Stimulated activated CD4-positive, alpha-beta T cell treated with anti-CD3 and anti-CD28 coated beads, Interleukin-1b, Interleukin-23, amount 100 ng/mL, for 24 hours (primary cell): Measurements from ENCODE around the gene LOXL1.
"Not testable (repeated sequence)": the region's sequence is repeated elsewhere in the genome, so short reads cannot be mapped to it uniquely, and the experiment has no call there.

Source experiments
- DNase-seq, 4 experiments: peaks; one replicate each; pipeline ENCODE4 v3.0.0-alpha.2; 2020; ENCODE audit warnings: low read depth in 4 of 4, low spot score in 1 of 4

LOXL1 gene

DNA sequence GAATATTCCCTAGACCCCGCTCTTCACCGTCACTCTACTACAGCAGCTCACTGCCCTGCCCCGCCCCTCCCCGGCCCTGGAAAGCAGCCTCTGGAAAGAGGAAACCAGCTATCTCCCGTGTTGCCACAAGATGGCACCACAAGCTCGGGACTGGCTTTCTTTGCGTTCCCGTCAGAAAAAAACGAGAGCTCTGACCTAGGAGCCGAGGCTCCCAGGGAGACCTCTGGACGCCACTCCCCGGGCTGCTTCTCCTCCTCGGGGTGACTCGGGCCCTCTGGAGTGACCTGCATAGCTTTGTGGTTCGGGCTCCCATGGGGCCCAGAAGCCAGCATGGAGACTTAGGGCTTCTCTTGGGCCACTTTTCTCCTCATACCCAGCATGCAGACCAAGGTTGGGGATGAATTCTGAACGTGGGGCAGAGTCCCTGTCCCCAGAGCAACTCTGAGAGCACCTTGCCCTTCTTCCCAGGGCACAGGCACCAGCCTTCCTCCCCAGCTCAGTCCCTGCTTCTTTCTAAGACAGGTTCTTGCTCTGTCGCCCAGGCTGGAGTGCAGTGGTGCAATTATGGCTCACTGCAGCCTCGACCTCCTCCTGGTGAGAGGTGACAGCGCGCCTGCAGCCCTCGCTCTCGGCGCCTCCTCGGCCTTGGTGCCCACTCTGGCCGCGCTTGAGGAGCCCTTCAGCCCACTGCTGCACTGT lies 46.9 kb downstream of the LOXL1 start:
- DNase-seq = peak; percentile 54 to 77 (median 64)

DNA sequence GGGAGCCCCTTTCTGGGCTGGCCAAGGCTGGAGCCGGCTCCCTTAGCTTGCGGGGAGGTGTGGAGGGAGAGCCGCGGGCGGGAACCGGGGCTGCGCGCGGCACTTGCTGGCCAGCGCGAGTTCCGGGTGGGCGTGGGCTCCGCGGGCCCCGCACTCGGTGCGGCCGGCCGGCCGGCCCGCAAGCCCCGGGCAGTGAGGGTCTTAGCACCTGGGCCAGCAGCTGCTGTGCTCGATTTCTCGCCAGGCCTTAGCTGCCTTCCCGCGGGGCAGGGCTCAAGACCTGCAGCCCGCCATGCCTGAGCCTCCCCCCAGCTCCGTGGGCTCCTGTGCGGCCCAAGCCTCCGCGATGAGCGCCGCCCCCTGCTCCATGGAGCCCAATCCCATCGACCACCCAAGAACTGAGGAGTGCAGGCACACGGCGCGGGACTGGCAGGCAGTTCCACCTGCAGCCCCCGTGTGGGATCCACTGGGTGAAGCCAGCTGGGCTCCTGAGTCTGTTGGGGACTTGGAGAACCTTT lies 47.5 kb downstream of the LOXL1 start:
- DNase-seq = not testable (repeated sequence)

DNA sequence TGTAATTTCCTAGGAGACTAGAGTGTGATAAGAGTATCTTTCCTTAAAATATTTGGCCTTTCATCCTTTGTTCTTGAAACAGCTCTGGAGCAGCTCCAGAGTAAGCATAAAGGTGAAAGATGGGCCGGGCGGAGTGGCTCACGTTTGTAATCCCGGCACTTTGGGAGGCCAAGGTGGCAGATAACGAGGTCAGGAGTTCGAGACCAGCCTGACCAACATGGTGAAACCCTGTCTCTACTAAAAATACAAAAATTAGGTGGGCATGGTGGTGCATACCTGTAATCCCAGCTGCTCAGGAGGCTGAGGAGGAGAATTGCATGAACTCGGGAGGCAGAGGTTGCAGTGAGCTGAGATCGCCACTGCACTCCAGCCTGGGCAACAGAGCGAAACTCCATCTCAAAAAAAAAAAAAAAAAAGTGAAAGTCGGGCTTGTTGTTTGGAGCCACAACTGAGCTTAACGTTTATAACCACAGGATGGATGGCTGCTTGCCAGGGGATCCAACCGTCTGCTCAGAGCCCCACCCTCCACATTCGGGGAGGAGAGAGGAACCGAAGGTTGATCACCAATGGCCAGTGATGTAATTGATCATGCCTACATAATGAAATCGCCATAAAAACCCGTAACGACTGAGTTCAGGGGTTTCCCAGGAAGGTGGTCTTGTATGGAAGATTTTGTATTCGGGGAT lies 49.3 kb downstream of the LOXL1 start:
- not testable (repeated sequence) for DNase-seq

DNA sequence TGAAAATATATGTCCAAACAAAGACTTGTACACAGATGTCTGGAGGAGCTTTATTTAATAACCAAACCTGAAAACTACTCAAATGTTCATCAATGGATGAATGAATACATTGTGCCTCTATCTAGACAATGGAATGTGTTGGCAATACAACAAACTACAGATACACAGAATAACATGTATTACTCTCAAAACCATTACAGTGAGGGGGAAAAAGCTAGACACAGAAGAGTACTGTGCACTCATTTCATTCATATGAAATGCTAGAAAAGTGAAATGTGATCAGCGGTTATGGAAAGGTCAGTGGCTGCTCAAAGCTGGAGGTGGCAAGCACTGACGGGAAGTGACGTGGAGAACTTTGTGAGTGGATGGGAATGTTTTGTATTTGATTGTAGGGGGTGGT lies 52.6 kb downstream of the LOXL1 start:
- DNase-seq = no peak

DNA sequence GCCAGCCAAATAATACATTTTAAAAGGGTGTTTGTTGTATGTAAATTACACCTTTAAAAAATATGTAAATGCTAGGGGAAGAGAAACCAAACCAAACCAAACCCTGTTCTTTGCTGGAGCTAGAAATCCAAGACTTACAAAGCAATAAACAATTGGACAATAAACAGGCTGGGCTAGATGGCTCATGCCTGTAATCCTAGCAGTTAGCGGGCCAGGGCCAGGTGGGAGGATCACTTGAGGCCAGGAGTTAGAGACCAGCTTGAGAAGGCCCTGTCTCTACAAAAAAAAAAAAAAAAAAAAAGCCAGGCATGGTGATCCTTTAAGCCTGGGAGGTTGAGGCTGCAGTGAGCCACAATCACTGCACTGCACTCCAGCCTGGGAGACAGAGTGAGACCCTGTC lies 53.4 kb downstream of the LOXL1 start:
- DNase-seq = no peak

DNA sequence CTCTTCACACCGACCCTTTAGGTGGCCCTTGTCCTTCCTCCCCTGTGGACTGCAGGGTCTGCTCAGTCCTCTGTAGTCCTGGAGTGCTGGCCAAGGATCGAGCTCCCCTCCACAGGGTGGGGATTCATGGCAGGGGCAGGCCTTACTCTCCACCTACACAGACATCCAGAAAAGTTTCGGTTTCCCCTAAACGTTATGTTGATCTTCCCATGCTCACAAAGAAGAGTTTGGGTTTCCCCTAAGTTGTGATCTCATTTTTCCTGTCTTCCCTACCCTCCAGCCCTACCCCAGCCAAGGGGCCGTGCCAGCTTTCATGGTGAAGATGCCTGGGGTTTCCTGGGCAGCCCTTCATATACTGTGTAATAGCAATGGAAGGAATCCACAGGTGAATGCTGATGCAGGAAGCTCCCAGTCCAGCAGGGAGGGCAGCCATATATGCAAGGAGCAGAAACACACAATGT lies 55.5 kb downstream of the LOXL1 start:
- no peak for DNase-seq

DNA sequence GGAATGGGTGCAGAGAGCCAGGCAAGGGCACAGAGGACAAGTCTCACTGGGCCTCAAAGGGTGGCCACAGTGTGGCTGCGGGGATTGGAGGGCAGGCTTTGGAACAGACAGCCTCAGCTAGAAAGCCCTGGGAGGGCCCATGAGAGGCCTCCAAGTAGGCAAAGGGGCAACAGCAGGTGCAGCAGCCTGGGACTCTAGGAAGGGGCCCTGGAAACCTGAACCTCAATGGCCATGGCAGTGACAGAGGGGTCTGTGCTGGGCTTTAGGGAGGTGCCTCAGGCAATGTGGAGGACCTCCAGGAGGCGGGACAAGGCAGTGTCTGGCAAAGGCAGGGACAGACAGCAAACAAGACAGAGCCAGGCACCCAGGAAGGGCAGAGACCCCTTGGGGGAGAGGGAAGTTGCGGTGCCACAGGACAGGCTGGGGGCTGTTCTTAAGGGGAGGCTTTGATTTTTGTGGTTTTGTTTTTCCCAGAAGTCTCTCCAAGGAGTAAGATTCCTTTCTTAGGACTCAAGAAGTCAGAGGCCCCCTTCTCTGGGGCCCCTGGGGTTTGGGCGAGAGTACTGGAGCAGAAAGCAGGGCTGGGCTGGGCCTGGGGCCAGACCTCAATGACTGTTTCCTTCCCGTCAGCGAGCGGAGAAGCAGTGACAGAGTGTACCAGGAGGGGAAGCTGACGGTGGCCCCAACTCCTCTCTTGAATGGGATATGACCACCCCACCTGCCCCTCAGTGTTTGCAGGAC lies 56.1 kb downstream of the LOXL1 start:
- DNase-seq = no peak

DNA sequence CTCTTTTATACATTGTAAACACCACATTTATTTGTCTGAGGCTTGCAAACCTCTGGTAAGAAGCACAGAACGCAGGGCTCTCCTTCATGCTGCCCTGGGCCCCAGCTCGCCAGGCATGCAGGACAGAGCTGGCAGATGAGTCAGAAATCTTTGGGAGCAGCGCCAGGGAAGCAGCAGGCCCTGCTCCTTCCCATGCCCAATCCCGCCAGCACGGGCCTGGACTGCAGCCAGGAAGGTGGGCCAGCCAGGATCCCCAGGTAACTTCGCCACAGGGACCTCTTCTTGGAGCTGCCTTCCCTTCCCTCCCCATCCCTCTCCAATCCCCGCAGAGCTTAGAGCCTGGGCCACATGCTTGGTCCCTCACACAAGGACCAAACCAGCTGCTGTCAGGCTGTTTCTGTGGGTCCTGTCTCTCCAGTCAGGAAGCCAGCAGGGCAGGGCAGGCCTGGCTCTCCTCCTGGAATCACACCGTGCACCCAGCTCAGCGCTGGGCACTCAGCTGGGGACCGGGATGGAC lies 57.0 kb downstream of the LOXL1 start:
- no peak for DNase-seq

DNA sequence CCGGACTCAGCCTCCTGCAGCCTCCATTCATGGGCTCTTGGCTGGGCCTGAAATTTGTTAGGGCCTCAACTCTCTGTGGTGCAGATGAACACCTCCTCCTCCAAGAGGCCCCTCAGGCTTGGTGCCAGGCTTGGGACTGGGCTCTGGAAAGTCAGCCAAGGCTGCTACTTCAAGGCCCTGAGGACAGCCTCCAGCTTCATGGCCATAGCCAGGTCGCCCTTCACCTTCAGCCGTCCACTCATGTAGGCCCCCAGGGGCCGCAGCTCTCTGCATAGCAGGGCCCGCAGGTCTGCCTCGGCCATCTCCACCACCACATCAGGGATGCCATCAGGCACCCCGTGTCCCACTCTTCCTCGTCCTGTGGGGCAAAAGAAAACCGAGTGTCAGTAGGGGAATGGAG lies 57.5 kb downstream of the LOXL1 start:
- DNase-seq = no peak

DNA sequence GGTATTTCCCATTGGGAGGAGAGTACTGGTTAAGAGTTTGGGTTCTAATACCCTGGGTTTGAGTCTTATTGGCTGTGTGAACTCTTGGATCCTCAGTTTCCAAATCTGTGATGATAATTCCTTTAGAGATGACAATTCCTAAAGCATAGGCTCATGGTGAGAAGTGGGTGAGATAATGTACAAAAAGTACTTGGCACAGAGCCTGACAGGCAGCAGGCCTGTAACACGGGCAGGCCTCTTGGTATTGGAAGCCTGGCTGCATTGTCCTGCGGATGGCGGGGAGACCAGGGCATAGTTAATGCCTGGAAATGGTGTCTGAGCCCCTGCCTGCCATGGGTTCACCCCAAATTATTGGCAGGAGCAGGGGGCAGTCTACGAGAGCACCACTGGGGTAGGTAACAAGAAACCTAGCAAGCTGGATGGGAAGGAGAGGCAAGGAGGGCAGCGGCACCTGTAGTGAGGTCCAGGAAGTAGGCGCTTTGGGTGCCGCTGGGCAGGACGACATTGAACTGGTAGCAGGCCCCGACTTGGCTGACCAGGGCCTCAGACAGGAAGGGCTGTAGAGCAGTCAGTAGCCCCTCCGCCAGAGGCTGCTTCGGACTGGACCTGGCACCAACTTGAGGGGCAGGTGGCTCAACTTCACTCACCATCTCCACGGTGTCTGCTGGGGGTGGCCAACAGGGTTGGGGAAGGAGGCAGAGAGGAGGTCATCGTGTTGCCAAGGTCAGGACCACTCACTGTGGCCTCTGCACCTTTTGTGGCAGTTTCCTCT lies 58.1 kb downstream of the LOXL1 start:
- no peak for DNase-seq

DNA sequence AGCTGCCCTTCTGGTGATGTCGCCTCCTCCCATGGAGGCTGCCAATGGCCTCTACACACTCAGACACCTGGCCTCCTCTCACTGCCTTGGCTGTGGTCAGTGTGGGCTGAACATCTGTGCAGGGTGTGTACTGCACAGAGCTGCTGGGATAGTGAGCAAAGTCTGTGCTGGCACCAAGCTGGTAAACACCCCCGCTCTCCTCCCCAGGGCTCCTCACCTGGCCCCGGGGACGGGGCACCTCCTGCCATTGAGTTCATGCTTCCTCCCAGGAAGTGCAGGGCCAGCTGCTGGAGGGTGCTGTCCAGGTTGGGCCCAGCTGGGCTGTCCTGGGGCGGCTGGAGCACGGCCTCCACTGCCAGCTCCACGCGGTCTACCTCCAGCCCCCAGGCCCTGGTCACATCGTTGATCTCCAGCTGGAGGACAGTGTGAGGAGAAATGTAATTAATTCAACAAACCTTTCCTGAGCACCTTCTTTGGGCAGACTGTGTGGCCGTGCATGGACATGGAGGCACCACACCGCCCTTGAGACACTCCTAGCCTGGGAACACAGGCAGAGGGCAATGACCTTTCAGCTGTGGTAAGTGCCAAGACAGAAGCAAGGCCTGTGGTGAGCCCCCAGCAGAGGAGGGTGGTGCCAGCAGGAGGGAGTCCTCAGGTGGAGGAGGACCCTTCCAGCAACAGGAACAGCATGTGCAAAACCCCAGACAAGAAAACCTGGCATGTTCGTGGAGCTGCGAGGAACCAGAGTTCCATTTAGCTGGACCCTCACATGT lies 59.0 kb downstream of the LOXL1 start:
- DNase-seq = no peak

DNA sequence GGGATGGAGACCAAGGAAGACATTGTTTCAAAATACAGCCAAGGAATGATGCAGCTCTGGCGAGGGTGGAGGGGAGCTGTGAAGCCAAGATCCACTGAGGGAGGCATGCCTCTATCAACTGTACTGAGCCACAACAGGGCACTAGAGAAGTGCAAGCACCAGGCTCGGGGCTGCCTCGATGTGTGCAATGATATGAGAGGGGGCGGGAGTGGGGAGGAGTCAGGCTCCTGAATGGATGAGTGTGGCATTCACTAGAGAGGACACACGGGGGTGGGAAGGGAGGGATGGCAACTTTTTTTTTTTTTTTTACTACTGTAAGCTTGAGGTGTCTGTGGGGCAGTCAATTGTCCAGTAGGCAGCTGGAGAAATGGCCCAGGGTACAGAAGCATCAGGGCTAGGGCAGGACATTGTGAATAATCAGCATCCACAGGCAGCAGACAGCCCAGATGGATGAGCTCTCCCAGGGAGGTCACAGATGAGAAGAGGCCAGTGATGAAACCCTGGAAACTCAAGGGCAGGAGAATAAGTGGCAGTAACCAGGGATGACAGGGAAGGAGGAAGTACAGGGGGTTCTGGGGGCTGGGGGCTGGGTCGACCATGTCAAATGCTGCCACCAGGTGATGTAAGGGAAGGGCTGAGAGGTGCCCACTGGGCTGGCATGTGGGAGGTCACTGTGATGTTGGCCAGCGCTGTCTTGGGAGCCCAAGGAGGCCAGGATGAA lies 60.0 kb downstream of the LOXL1 start:
- no peak for DNase-seq

DNA sequence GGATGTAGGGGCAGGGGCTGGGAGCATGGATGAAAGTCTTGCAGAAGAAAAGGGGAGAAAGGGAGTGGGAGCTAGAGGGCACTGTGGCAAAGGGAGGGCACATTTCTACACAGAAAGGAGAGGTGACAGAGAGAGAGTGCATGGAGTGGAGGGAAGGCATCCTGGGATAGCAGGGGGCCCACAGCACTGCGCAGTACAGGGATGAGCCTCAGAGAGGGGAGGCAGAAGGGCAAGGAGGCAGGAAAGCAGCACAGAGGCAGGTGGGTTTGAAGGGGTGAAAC lies 60.5 kb downstream of the LOXL1 start:
- no peak for DNase-seq

DNA sequence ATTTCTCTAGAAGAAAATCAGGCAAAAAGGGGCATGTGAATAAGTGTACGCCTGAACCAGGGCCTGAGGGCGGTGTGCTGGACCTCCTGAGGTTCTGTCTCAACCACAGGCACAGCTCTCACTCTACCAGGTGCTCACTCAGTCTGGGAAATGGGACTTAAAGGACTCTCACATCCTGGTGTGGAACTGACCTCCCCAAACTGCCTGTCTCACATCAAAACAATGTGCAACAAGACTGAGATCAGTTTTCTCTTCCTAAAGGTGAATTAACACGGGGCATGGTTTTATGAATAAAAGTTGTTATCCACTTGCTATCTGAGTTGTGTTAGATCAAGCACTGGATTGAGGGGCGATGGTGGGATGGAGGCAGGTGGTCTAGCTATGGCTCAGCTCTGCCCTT lies 61.0 kb downstream of the LOXL1 start:
- no peak for DNase-seq

DNA sequence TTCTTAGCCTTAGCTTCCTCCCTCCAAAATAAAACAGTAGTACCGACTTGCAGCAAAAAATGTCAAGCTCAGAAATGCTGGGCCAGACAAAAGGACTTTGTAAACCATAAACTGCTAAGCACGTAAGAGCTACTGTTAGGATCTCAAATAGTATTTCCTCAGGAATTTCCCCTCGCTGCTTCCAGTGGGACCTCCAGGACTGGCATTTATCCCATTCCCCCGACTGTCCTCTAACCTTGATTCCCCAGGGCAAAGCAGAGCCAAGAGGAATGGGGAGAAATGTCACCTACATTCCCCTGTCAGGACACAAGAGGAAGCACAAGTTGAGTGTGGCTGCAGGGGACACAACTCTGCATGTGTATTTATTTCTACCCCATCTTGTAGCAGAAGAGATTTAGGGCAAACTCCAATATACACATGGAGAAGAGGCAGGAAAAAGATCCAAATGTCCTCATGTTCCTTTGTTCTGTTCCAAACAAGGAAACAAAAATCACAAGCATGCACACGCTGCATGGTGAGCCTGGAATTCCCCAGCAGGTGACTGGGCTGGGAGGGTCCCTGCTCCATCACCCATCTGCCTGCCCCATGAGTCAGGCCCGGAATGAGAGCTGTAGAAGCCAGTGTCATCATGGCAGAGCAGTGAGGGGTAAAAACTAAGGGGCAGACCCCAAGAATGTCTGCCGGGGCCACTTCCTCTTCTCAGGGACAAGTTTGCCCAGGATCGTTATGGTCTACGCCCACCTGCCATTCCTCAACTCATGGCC lies 61.6 kb downstream of the LOXL1 start:
- DNase-seq = no peak

DNA sequence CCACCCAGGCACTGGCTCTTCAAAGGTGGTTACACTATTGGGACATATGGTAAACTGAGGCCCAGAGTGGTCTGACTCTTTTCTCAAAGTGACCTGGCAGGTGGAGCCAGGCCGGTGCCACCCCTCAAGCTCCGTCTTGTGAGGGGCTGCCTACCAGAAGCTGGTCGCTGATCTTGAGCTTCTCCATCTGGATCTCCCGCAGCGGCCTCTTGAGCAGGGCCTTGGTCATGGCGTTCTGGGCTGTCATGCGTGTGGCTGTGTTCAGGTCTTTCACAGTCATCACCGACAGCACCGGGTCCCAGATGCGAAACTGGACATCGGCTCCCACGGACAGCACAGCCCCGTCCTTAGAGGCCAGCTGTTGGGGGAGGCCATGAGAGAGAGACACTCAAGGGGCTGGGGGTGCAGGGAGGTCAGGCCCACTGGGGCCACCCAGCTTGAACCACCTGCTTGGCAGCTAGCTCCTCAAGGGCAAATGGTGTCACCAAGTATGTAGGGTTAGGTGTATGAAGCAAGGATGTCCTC lies 62.2 kb downstream of the LOXL1 start:
- no peak for DNase-seq

DNA sequence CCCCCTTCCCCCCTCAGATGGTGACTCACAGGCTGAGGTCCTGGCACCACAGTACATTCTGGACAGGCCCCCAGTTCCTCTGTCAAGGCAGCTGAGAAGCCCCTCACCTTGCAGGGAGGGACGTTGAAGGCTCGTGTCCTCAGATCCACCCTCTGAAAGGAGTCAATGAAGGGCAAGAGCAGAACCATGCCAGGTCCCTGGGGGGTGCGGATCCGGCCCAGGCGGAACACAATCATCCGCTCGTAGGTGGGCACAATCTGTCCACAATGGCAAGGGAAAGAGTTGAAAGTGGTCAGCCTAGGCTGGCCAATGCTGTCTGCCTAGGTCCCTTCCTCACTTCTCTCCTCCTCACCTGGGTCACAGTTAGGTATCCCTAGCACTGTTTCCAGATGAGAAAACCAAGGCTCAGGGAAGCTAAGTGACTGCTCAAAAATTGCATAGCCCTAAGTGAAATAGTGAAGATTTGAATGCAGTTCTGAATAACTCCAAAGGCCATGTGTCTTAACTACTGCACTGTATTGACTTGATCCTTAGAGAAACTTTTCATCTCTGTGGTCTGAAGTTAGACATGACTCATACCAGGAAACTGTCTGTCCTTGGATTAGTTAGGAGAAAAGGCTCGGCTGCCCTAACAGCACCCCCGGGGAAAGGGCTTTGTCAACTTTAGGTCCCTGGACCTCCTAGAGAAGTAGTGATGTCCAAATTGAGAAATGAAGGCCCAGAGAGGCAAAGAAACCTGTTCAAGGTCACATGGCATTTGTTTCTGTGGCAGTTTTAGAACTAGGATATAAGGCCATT lies 62.9 kb downstream of the LOXL1 start:
- no peak for DNase-seq
